Activated CD4-positive, CD25-positive, alpha-beta regulatory T cell treated with anti-CD3 and anti-CD28 coated beads, Interleukin-2, amount 50 U/mL, for 72 hours (primary cell): Measurements from ENCODE around the gene DLGAP3.

Source experiments
- DNase-seq: peaks from one replicate; pipeline ENCODE4 v3.0.0; 2021

The DLGAP3 gene

DNA sequence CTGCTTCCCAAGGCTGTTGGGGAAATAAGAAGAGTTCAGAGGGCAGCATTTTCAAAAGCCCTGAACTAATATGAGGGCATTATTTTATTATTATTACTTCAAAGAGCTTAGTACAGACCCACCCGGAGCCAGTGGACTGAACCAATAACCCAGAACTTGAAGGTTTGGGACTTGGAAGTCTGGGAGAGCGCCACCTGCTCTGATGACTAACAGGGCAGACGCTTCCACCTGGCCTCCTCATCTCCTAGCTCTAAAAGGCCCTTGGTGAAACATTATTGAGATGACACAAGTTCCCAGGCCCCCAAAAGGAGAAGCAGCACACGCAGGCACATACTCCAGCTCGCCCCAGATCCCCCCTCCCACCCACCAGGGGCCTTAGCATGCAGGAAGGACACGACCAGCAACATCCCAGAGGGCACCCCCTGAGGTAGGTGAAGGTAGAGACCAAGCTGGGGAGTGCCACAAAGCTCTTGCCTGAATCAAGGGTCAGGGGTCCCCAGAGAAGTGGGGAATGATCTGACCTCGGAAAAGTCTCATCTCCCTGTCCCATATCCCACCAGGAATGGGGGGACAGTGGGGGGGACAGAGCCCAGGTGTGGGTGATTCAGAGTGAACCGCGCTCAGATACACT lies 1.3 kb downstream of the DLGAP3 start:
- no peak for DNase-seq

DNA sequence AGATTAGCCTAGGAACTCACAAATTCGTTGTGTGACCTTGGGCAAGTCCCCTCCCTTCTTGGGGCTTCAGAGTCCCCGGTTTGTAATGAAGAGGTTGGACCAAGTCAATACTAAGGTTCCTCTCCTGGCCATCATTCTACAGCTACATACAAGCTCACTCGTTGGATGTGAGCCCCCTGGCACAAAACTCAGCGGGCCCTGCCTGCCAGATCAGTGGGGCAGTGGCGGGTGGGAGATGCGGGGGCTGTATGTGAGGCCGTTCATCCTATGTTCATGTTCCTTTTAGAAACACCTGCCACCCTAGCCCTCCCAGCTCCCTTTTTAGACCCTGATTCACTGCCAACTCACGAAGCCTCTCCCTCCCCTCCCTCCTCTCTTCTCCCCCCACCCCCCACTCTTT lies 2.1 kb downstream of the DLGAP3 start:
- DNase-seq: no peak

DNA sequence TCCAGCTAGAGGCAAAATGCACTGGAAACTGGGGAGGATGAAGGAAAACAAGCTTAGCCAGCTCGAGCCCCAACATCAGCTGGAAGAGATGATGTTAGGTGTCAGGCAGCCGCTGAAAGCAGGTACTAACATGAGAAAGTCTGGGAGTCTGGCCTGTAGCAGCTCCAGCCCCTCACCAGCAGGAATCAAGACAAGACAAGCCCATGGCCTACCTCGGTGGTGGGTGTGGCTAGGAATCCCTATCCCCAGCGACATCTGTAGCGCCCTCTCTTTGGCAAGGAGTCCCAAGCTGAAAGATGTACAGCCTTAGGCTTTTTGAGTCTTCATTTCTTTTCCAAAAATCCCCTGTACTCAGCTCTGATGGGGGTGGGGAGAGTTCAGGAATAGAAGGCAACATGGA lies 2.6 kb downstream of the DLGAP3 start:
- DNase-seq: no peak

DNA sequence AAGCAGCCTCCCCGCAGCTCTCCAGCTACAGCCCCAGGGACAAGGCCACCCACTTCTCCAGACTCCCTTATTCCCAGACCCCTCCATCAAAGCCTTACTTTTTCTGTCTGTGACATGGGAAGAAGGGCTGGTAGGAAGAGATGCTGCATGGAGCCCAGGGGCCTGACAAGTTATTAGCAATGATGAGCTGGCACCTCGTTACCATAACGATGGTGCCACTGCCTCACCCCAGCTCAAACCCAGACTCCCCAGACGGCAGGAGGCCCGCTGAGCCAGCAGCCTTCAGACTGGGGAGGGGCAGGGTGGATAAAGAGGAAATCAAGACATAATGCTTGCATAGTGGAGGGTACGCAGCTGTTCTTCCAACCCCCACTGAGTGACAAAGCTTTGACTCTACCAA lies 3.3 kb downstream of the DLGAP3 start:
- DNase-seq: no peak

DNA sequence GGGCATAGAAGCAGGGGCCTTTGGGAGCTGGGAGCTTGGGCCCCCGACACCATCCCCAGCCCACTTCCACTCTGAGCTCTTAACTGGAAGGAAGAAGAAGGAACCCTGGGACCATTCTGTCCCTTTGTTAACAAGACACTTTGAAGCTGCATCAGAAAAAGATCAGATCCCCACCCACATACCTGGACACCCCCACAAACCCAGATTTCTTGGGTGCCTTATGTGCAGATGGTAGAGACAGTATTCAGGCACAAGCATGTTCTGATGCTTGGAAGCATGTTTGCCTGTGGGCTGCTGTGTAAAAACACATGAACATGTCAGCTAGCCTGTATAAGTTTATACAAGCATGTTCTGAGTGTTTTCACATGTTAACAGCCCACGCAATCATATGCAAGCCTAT lies 3.7 kb downstream of the DLGAP3 start:
- DNase-seq: no peak

DNA sequence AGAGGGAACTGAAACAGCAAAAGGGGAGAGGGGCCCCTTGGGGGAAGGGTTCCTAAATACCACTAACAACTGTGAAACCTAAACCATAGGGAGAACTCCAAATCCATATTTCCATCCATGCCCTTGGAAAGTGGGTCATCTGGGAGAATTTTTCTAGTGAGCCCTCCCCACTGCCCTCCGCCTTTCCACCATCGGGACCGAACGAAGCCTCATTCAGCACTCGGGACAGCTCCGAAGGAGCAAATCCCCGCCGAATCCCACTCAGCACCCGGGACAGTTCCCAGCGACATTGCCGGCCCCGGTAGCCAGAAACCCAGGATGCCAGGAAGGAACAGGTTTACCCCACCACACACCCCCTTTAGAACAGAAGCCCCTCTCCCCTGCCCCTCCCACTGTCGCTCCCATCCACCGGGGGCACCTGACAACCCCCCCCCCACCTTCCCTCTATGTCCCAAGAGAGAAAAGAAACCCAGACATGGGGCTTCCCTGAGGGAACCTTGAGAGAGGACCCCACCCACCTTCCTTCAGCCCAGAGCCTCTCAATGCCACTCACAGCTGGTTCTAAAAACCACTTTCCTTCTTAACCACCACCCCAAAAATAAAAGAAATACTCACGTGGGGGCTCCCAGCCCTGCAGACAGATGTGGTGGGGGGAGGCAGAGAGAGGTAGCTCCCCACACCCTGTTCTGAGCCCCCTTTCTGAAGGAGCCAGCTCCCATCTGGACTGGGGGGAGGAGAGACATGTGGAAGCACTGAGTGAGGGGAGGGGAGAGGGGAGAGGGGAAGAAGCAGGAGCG lies 4.5 kb downstream of the DLGAP3 start:
- DNase-seq: no peak

DNA sequence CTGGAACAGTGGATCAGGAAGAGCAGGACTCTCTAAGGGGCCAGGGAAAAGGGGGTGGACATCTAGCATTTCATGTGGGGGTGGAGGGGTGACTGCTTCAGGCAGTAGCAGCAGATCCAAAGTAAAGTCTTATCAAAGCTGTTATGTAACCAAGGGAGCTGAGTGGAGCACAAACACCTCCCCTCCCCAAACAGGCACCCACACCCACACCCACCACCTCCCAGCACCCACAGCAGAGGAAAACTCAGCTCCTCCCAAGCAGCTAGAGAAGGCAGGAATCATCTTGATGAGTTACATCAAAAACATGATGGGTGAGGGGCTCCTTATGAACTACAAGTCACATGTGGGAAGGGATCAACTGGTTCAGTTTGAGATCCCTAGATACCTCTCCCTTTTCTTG lies 6.0 kb downstream of the DLGAP3 start:
- no peak for DNase-seq

DNA sequence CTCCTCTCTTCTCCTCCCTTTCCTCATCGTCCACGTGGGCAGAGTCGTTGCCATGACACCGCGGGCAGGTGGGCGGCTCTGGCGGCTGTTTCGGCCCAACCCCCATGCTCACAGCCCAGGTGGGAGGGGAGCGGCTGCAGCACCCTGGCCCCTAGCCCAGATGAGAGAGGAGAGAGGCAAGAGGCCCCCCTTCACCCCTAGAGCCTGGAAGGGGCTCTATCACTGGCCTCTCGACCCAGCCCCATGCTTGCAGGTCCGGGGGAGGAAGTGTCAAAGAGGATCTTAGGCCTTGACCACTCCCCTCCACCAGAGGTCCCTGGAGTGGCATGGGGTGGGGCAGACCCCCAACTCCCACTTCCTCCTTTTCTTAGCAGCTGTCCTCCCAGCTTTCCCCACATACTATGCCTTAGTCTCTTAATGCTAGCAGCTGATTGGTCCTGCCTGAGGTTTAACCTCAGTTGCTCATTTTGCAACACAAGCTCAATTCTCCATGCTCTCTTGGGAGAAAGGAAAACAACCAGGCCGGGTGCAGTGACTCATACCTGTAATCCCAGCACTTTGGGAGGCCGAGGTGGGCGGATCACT lies 10.4 kb downstream of the DLGAP3 start:
- DNase-seq: no peak

DNA sequence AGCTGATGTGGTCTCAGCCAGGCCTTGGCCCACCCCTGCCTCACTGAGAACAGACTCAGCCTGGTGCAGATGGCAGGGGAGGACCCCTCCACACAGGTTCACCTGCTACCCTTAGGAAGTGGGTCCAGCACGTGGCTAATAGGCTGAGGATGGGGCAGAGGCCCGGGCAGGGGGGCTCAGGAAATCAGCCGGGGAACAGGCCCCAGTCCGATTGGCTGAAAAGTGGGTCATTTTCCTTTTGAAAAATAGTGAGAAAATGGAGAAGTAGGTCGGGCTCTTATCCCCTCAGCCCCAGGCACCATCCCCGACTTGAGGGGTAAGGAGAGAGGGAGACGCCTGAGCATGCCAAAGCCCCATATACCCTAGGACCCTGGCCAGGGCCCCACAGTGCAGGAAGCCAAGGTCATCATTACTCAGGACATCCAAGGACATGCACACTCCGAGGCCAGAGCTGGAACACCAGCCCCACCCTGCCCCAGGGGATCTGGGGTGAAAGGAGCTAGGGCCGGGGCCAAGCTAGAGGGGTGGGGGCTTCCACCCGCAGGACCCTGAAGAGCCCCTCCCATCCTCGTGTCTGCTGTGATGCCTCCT lies 11.0 kb downstream of the DLGAP3 start:
- DNase-seq: no peak

DNA sequence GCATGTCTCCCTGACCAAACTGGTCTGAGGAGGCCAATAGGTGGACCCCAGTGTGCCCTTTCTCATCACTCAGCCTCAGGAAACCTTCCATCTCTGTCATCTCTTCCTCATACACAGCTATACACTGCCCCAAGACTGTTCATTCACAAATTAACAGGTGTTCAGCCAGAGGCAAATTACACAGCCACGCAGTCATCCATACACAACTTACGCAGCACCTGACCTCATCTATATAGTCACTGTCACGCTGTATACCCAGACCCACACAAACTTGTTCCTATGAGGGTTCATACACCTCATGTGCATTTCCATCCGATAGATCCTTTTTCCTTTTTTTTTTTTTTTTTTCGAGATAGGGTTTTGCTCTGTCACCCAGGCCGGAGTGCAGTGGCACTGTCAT lies 12.4 kb downstream of the DLGAP3 start:
- DNase-seq: no peak

DNA sequence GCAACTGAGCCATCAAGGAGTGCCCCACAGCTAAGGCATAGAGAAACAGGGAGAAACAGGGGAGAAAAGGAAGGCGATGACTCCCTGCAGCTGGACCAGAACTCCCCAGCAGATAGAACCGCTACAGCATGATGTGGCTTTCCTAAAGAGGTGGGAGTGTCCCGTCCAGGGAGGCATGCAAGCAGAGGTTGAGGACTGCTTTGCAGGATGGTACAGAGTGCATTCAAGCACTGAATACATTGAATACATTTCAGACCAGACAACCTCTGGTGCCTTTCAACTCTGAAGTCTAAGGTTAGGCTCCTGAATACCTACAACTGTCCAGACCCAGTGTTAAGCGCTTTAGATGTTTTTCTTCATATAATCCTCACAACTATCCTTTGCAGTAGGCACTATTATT lies 13.3 kb downstream of the DLGAP3 start:
- DNase-seq: no peak

DNA sequence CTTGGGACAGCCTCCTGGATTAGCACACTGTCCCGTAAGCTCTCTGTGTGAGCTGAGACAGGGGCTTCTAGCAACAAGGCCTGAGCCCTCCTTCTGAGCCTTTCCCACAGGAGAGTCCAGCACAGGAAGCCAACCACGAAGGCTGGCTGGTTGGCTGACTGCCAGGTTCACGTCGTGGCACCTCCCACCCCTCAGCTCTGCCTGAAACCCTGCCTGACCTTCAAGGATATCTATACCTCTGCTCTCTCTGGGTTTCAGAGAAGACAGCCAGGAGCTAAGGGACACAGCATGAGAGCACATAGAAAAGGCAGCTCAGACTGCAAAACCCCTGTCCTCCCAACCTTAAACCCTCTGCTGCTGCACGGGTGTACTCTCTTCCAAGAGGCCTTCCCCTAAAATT lies 13.9 kb downstream of the DLGAP3 start:
- no peak for DNase-seq

DNA sequence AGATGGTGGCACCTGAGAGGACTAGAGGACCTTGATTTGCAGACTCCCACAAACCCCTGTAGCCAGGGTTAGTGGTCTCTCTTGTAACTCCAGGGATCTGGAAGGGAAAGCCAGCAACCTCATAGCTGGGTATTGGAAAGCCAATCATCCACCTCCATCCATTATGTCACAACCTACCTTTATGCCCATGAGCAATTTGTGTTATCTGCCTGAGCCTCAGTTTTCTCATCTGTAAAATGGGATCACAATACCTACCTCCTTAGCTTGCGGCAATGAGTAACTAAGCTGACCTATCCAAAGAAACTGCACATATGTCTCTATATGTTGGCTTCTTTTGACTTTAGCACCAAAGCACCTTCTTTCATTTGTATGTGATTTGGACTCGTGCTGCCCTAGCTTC lies 14.5 kb downstream of the DLGAP3 start:
- DNase-seq: no peak

DNA sequence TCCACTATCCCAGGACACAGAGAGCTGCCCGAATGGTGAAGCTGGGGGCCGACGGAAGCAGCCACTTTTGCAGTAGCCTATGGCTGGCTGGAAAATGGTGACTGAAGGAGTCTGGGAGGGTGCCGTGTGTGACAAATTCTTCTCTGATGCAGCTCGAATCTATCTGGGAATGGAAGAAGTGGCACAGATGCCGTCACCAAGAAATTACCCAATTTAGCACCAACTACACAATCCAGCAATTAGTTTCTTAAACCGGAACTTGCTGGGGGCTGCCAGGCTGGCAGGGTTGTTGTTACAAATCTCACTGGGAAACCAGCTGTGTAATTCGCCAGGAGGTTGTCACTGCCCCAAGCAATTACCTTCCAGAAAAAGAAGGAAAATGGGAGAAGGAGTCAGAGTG lies 18.0 kb downstream of the DLGAP3 start:
- no peak for DNase-seq

DNA sequence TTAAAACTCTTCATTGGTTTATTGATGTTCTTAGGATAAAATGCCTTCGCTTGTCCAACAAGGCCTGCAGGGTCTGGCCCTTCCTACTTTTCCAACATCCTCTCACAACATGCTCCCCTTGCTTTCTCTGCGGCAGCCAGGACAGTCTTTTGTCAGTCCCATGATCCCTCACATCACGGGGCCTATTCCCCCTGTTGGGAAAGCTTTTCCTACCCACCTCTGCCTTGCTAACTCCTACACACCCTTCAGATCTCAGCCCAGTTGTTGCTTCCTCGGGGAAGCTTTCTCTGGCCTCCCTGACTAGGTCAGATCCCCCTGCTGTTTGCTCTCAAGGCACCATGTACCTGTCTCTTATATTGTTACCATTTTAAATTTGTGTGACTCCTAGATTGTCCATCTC lies 19.0 kb downstream of the DLGAP3 start:
- no peak for DNase-seq

DNA sequence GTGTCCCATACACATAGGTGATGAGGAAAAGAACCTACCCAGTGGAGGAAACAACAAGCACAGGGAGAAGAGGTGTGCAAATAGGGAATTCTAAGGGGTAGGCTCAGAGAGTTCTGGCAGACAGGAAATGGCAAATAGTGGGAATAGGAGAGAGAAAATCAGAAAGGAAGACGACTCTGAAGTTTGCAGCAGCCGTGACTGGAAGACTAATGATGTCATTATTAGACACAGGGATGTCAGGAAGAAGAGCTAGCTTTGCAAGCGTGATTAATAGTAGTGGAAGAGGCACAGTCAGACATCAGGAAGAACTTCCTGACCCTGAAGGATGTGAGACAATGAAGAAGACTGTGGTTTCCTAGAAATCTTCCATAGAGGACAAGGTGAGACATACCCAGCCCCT lies 21.1 kb downstream of the DLGAP3 start:
- DNase-seq: no peak

DNA sequence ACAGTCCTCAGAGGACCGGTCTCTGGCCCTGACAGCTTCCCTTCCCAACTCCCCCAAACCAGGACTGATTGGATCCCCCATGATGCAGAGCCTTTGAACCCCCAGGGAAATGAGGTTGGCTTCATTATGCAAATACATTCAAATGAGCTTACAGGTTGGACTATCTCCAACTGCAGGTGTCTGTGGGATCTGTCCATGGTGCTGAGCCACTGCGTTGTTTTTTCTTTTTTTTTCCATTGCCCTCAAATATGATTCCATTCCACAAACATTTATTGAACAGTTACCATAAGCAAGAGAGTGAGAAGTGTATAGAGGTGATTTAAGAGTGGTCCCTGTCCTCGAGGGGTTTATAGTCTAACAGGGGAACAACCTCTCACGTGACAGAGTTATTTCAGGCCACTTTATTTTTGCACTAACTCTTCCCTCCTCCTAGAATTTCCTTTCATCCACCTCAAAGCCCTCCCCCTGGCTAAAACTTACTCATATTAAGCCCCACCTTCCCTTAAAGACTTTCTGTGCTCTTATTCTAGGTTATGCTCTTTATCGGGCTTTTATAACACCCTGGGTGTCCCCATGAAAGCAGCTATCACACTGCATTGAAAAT lies 21.9 kb downstream of the DLGAP3 start:
- no peak for DNase-seq

DNA sequence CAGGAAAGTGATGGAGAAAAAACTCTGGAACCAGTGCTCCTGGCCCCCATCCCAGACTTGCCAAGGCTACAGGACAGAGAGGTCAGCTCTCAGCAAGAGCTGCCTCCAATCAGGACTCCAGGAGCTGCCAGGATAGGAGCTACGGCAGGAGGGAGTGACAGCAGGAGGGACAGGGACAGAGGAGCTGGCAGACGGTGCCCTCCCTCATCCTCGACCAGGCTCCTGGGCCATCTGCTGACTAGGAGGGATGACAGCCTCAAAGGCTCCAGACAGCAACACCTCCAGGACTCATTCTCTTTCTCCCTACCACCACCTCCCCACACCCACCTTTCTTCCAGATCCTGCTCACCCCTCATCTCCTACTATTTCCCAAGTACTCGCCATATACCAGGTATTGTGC lies 22.7 kb downstream of the DLGAP3 start:
- no peak for DNase-seq

DNA sequence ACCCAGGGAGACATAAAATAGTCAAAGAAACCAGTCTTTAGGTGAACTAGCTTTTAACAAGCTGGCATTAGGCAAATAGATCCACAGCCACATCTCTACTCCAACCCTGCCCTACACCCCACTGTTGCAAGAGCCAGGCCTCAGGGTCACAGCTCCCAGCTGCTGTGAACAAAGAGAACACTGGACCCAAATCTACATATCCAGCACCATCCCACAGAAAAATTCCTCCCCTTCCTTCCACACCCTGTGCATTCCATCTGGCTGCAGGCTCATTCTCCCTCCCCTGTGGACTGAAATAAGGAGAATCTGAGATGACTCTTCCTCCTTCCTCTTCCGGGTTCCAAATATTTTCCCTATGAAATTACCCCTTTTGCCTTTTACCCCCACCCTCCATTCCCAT lies 23.2 kb downstream of the DLGAP3 start:
- DNase-seq: no peak

DNA sequence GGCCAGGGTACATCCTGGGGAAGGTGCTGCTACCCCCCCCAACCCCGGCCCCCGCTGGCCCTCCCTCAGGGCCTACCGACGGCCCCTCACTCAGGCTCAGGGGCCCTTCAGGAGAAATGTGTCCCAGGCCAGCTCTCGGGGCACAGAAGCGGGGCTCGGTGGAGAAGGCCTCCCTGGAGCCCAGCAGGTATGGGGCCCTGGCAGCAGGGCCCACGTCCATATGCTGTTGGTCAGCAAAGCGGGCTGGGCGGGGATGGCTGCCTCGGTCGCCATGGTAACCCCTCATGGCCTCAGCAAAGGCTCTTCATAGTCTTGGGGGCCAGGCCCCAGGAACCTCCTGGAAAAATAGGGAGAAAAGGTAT lies 24.4 kb downstream of the DLGAP3 start:
- no peak for DNase-seq

DNA sequence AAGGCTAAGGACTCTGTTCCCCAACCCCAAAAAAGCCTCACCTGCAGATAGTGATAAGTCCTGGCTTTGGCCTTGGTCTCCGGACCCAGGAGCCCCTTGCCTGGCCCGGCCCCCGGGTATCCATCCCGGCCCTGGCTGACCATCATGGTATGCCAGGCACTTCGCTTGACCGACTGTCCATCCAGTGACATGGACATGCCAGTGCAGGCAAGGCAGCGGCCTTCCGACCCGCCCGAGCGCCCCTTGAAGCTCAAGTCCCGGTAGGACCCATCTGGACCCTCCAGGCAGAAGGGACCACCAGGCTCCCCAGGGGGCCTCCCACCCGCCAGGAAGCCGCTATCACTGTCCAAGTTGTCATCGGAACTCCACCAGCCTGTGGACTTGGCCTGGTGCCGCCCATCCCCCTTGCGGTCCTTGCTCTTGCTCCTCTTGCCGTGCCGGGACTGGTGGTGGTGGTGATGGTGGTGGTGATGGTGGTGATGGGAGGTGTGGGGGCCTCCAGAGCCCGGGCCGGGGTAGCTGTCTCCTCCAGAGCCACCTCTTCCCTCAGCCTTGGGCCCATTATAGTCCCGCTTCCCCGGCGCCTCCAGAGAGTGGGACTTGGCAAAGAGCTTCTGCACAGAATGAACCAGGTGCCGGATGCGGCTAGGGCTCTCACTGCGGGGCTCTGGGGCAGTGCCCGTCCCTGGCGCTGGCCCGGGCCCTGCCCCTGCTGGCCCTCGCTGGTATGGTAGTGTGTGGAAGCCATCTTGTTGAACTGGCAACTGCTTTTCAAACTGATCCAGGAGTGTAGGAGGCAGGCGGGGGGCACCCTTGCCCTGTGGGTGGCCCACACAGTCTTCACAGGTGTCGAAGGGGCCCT lies 25.0 kb downstream of the DLGAP3 start:
- no peak for DNase-seq

DNA sequence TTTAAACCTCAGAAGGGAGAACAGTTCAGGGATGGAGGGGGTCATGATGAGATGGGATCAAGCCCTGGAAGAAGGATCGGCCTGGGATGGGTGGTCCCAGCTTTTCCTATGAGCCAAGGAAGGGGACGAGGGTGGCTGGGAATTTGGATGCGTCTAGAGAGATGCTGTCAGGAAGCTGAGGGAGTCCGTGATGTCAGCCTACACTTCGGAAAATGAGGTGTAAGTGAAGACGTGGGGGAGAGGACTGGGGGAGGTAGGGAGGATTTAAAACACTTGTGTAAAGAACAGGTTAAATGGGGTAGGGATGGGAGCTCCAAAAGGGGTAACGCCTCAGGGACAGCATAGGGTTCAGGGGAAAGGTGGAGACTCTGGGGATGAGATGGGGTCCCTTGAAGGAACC lies 27.5 kb downstream of the DLGAP3 start:
- no peak for DNase-seq
